H1 (cell line): ENCODE data around the gene CAMK2G.

Experiments used
- CTCF ChIP-seq, 3 experiments: IDR thresholded peaks; 1 replicate in 2 of 3; 2 replicates in 1 of 3; pipeline versions ENCODE4 v1.5.1 to v1.6.1; 2011; ENCODE audit warnings: low read length in 3 of 3, mild to moderate bottlenecking in 3 of 3, inconsistent platforms in 2 of 3, low read depth in 1 of 3, moderate library complexity in 1 of 3; ENCODE audit not compliant: insufficient read depth in 1 of 3; ENCODE audit errors: control extremely low read depth in 1 of 3
- EP300 ChIP-seq, 2 experiments: IDR thresholded peaks; 1 replicate in 1 of 2; 2 replicates in 1 of 2; pipeline ENCODE4 v1.6.1; 2011 to 2012; ENCODE audit warnings: low read depth in 2 of 2, low read length in 2 of 2, mild to moderate bottlenecking in 2 of 2, borderline replicate concordance in 1 of 2, inconsistent platforms in 1 of 2, moderate library complexity in 1 of 2
- EZH2 ChIP-seq: fragments of 200-600 bp; sonication (generic); IDR thresholded peaks from 2 replicates; pipeline ENCODE4 v1.7.1; 2012; ENCODE audit warnings: low read depth, mild to moderate bottlenecking, moderate library complexity, low read length, inconsistent platforms; ENCODE audit not compliant: severe bottlenecking
- POLR2A ChIP-seq, 2 experiments: IDR thresholded peaks; 1 replicate in 1 of 2; 2 replicates in 1 of 2; pipeline ENCODE4 v1.6.1; 2011; ENCODE audit warnings: low read depth in 2 of 2, low read length in 2 of 2, mild to moderate bottlenecking in 2 of 2; ENCODE audit errors: control extremely low read depth in 1 of 2
- POLR2AphosphoS5 ChIP-seq: IDR thresholded peaks from 2 replicates; pipeline ENCODE4 v1.6.1; 2011; ENCODE audit warnings: low read depth, low read length
- RBBP5 ChIP-seq: IDR thresholded peaks from 2 replicates; pipeline ENCODE4 v1.7.1; 2012; ENCODE audit warnings: low read depth, mild to moderate bottlenecking, inconsistent platforms, low read length, moderate library complexity, borderline replicate concordance
- SP1 ChIP-seq: IDR thresholded peaks from 2 replicates; pipeline ENCODE4 v1.6.1; 2011; ENCODE audit warnings: low read depth, low read length
- SUZ12 ChIP-seq: fragments of 200-600 bp; sonication (generic); IDR thresholded peaks from 2 replicates; pipeline ENCODE4 v1.6.1; 2012; ENCODE audit warnings: mild to moderate bottlenecking, inconsistent platforms, low read length, moderate library complexity, mixed read lengths
- TAF1 ChIP-seq: IDR thresholded peaks from 2 replicates; pipeline ENCODE4 v1.6.1; 2011; ENCODE audit warnings: mild to moderate bottlenecking, low read depth, low read length
- YY1 ChIP-seq: IDR thresholded peaks from 2 replicates; pipeline ENCODE4 v1.6.1; 2011; ENCODE audit warnings: low read depth, mild to moderate bottlenecking, low read length
- TF ChIP-seq, protein P1 (sequence below): IDR thresholded peaks from 2 replicates; pipeline ENCODE4 v1.6.1; 2011; ENCODE audit warnings: low read depth, mild to moderate bottlenecking, low read length; ENCODE audit not compliant: insufficient read depth

DNA sequence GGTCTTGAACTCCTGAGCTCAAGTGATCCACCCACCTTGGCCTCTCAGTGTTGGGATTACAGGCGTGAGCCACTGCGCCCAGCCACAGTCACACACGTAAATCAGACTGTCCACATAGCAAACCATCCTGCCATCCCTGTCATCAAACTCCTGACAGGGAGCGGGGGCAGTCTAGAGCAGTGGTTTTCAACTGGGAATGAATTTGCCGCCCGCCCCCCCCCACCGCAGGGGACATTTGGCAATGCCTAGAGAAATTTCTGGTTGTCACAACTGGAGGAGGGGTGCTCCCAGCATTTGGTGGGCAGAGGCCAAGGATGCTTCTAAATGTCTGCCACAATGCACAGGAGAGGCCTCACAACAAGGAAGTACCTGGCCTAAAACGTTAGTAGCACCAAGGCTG lies 24.1 kb downstream of the CAMK2G start:
- no peak for TF ChIP-seq YY1
- no peak for TF ChIP-seq TAF1
- TF ChIP-seq EP300 (IDR thresholded peaks at IDR 0.05; ENCODE audit: borderline replicate concordance in 1 of 2, low read depth in 2 of 2, low read length in 2 of 2) = no peak
- no peak for TF ChIP-seq EZH2
- TF ChIP-seq POLR2AphosphoS5 = no peak
- no peak for TF ChIP-seq SUZ12
- TF ChIP-seq, protein P1, sequence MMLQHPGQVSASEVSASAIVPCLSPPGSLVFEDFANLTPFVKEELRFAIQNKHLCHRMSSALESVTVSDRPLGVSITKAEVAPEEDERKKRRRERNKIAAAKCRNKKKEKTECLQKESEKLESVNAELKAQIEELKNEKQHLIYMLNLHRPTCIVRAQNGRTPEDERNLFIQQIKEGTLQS = no peak
- TF ChIP-seq RBBP5 = no peak
- no peak for TF ChIP-seq CTCF (IDR thresholded peaks at IDR 0.05; ENCODE audit: control extremely low read depth in 1 of 3, insufficient read depth in 1 of 3, low read depth in 1 of 3, low read length in 3 of 3)
- no peak for TF ChIP-seq SP1
- TF ChIP-seq POLR2A (IDR thresholded peaks at IDR 0.05; ENCODE audit: control extremely low read depth in 1 of 2, low read depth in 2 of 2, low read length in 2 of 2) = no peak
